HepG2 (cell line): ENCODE measurements around the gene RRP36. TPM values are rescaled to one million over a fixed set of nuclear protein-coding genes. Genes with fewer than 3 reads are reported as not detected.

Experiments
- ATAC-seq: fragments of 200-7000 bp; cut with Tn5 transposase; 3 replicates; pipeline ENCODE4 v1.9.1; 2020; ENCODE audit warnings: mild to moderate bottlenecking, moderate library complexity
- BruUV-seq: library from RNA; stranded (reverse); fragments of 400-500 nt; replicated peaks from 2 replicates; lab custom pipeline; 2021; lab: Mats Ljungman, UMichigan
- CTCF ChIA-PET: fragments of 300-600 bp; formaldehyde crosslinking; extraction: SDS; loops from one replicate; lab custom pipeline; 2021; ENCODE audit warnings: low total read pairs, inconsistent platforms, low intra/inter-chr PET ratio; lab: Yijun Ruan, JAX
- POLR2A ChIA-PET: fragments of 350-600 bp; sonication (Branson Sonifier 250); formaldehyde crosslinking; loops from one replicate; lab custom pipeline; 2020; ENCODE audit warnings: antibody characterized with exemption, inconsistent platforms; lab: Yijun Ruan, JAX
- DNase-seq: peaks from one replicate; pipeline ENCODE4 v3.0.0-alpha.2; 2015; ENCODE audit warnings: low spot score
- FAIRE-seq: peaks from 3 replicates; lab custom pipeline; 2011; peaks lifted over from hg19 to GRCh38; lab: Jason Lieb, UNC
- H2AFZ ChIP-seq: one replicate; pipeline ENCODE4 v1.6.1; 2011; ENCODE audit warnings: low read length, inconsistent platforms
- H3K27ac ChIP-seq: fragments of 300-600 bp; 3 replicates; pipeline ENCODE4 v1.8.0; 2011; ENCODE audit warnings: mixed run types, mild to moderate bottlenecking, mixed read lengths, low read length, inconsistent platforms; ENCODE audit not compliant: insufficient read depth; ENCODE audit errors: extremely low read length
- H3K27me3 ChIP-seq, 2 experiments: fragments of 200-600 bp in 1 of 2; 2 replicates in 1 of 2; 3 replicates in 1 of 2; pipeline versions ENCODE4 v1.6.0 to v1.8.0; 2011; ENCODE audit warnings: low read length in 2 of 2, mild to moderate bottlenecking in 2 of 2, moderate library complexity in 2 of 2, inconsistent platforms in 1 of 2; ENCODE audit not compliant: insufficient read depth in 2 of 2, control insufficient read depth in 1 of 2
- H3K36me3 ChIP-seq, 2 experiments: fragments of 200-600 bp in 1 of 2; replicated peaks in 1 of 2; 2 replicates in 1 of 2; 3 replicates in 1 of 2; pipeline versions ENCODE4 v1.5.1 to v1.8.0; 2011; ENCODE audit warnings: low read length in 2 of 2, inconsistent platforms in 1 of 2; ENCODE audit not compliant: insufficient read depth in 2 of 2, control insufficient read depth in 1 of 2
- H3K4me1 ChIP-seq: 2 replicates; pipeline ENCODE4 v1.5.1; 2012; ENCODE audit warnings: low read length, inconsistent platforms; ENCODE audit not compliant: insufficient read depth
- H3K4me2 ChIP-seq: 2 replicates; pipeline ENCODE4 v1.6.0; 2011; ENCODE audit warnings: low read depth, low read length, inconsistent platforms
- H3K4me3 ChIP-seq, 3 experiments: fragments of 200-600 bp in 1 of 3; sonication (generic), shearing (Covaris generic) in 1 of 3; replicated peaks in 1 of 3; 2 replicates each; pipeline ENCODE4 v1.5.1; 2011 to 2016; ENCODE audit warnings: low read length in 3 of 3, inconsistent platforms in 2 of 3, low read depth in 2 of 3, mild to moderate bottlenecking in 2 of 3, control low read depth in 1 of 3, mixed read lengths in 1 of 3; ENCODE audit not compliant: insufficient read depth in 1 of 3
- H3K79me2 ChIP-seq: one replicate; pipeline ENCODE4 v1.6.1; 2011; ENCODE audit warnings: low read length, inconsistent platforms; ENCODE audit not compliant: insufficient read depth
- H3K9ac ChIP-seq: 2 replicates; pipeline ENCODE4 v1.6.0; 2011; ENCODE audit warnings: mild to moderate bottlenecking, low read depth, low read length, inconsistent platforms; ENCODE audit not compliant: insufficient read depth
- H3K9me3 ChIP-seq: 2 replicates; pipeline ENCODE4 v1.5.1; 2012; ENCODE audit warnings: mild to moderate bottlenecking, low read length
- H4K20me1 ChIP-seq: 2 replicates; pipeline ENCODE4 v1.6.0; 2011; ENCODE audit warnings: inconsistent platforms, mild to moderate bottlenecking, low read length, moderate library complexity; ENCODE audit not compliant: insufficient read depth
- ARNT ChIP-seq: fragments of 450-650 bp; IDR thresholded peaks from 2 replicates; pipeline ENCODE4 v1.6.1; 2017
- CCDC6 ChIP-seq: sonication (generic); formaldehyde crosslinking; IDR thresholded peaks from 2 replicates; pipeline ENCODE4 v1.8.1; 2022; ENCODE audit warnings: mild to moderate bottlenecking, missing genetic modification reagents, moderate library complexity
- GFI1 ChIP-seq: sonication (generic); formaldehyde crosslinking; IDR thresholded peaks from 2 replicates; pipeline ENCODE4 v1.5.0; 2020; ENCODE audit warnings: missing genetic modification reagents, mild to moderate bottlenecking, borderline replicate concordance
- POGK ChIP-seq: sonication (generic); formaldehyde crosslinking; conservative IDR thresholded peaks from 2 replicates; pipeline ENCODE4 v1.8.0; 2022; ENCODE audit warnings: mild to moderate bottlenecking, moderate library complexity, missing genetic modification reagents
- REPIN1 ChIP-seq: sonication (generic); formaldehyde crosslinking; IDR thresholded peaks from 2 replicates; pipeline ENCODE4 v1.8.0; 2022; ENCODE audit warnings: missing genetic modification reagents, low read depth, mild to moderate bottlenecking, borderline replicate concordance
- SNAI1 ChIP-seq: sonication (generic); formaldehyde crosslinking; IDR thresholded peaks from 2 replicates; pipeline ENCODE4 v1.5.0; 2020; ENCODE audit warnings: mild to moderate bottlenecking, missing genetic modification reagents, borderline replicate concordance
- TP53 ChIP-seq: sonication (generic); formaldehyde crosslinking; conservative IDR thresholded peaks from 2 replicates; pipeline ENCODE4 v1.4.0; 2020; ENCODE audit warnings: missing genetic modification reagents
- ZNF138 ChIP-seq: sonication (generic); formaldehyde crosslinking; IDR thresholded peaks from 2 replicates; pipeline ENCODE4 v1.5.0; 2020; ENCODE audit warnings: mild to moderate bottlenecking, low read depth, missing genetic modification reagents
- ZNF292 ChIP-seq: sonication (generic); formaldehyde crosslinking; IDR thresholded peaks from 2 replicates; pipeline ENCODE4 v1.8.1; 2022; ENCODE audit warnings: mild to moderate bottlenecking, low read depth, missing genetic modification reagents, borderline replicate concordance
- ZNF329 ChIP-seq: sonication (generic); formaldehyde crosslinking; IDR thresholded peaks from 2 replicates; pipeline ENCODE4 v1.9.0; 2021; ENCODE audit warnings: low read depth, mild to moderate bottlenecking, missing genetic modification reagents
- ZNF552 ChIP-seq: sonication (generic); formaldehyde crosslinking; IDR thresholded peaks from 2 replicates; pipeline ENCODE4 v1.9.0; 2022; ENCODE audit warnings: missing genetic modification reagents, mild to moderate bottlenecking, borderline replicate concordance
- ZNF737 ChIP-seq: sonication (generic); formaldehyde crosslinking; IDR thresholded peaks from 2 replicates; pipeline ENCODE4 v1.5.0; 2020; ENCODE audit warnings: missing genetic modification reagents, mild to moderate bottlenecking, borderline replicate concordance
- ZNF775 ChIP-seq: sonication (generic); formaldehyde crosslinking; IDR thresholded peaks from 2 replicates; pipeline ENCODE4 v1.4.0; 2020; ENCODE audit warnings: missing genetic modification reagents, mild to moderate bottlenecking, moderate library complexity, borderline replicate concordance
- ZSCAN29 ChIP-seq: sonication (generic); formaldehyde crosslinking; conservative IDR thresholded peaks from 2 replicates; pipeline ENCODE4 v1.4.0; 2020; ENCODE audit warnings: mild to moderate bottlenecking, missing genetic modification reagents
- WGBS: methylation state at CpG from one replicate; pipeline ENCODE4 v1.1.6; 2017; ENCODE audit warnings: low lambda C conversion rate; 5-methylcytosine and 5-hydroxymethylcytosine counted together
- in situ Hi-C: cut with HindIII; loops from 2 replicates; pipeline ENCODE4 v1.10.0; 2017; ENCODE audit warnings: low pct_unique_long_range_greater_than_20kb; ENCODE audit not compliant: extremely low pct_ligation_motif_present
- intact Hi-C: fragments of 100-400 bp; cut with micrococcal nuclease; formaldehyde crosslinking; loops from one replicate; pipeline ENCODE4 v1.10.0; 2022; ENCODE audit not compliant: unreplicated experiment
- polyA plus RNA-seq, 8 experiments: library from polyadenylated mRNA; depleted of rRNA in 3 of 8; stranded (reverse) in 7 of 8; unstranded in 1 of 8; fragments of >200 nt; fragmentation: Illumina TruSeq in 4 of 8; extraction: Trizol in 4 of 8; gene quantifications; 2 replicates each; pipeline versions ENCODE4 v1.2.1 to v1.2.3, GENCODE V29; 2011 to 2016; ENCODE audit warnings: low read depth in 4 of 8, missing spikeins in 1 of 8, mixed read lengths in 1 of 8; ENCODE audit not compliant: insufficient read depth in 1 of 8
- total RNA-seq, 5 experiments: library from RNA; depleted of rRNA; stranded (reverse); fragments of >200 nt; fragmentation: Illumina TruSeq; extraction: Trizol; gene quantifications; 2 replicates each; pipeline ENCODE4 v1.2.3, GENCODE V29; 2016; ENCODE audit warnings: low read depth in 1 of 5

RRP36 gene
- total and polyA plus RNA-seq, 2 of the 13 experiments (the other 11 are each of a cell fraction or from before 2014, with no cell fraction given), result 29.5 to 144 TPM

GRCh38 chr6:43077333-43077809 lies 55.9 kb downstream of the RRP36 start:
- no peaks in the 10 kb centered on the region for H3K9me3 ChIP-seq
- intact Hi-C loops (loop anchor here (2.0 kb wide), 1 partner anchor 19 kb away; the partner anchor contains the start of genes KLC4 and MRPL2), in situ Hi-C loops (loop anchor here (5.0 to 10.0 kb wide), 2 partner anchors 47 to 65 kb away; no protein-coding TSS in a partner anchor)
- peaks cover 8% of the 10 kb centered on the region; the same call in 1 of the 2 replicates for H4K20me1 ChIP-seq
- no peak for FAIRE-seq
- WGBS, result 22% methylated on average over 5 of the region's 8 CpGs
- no peak for DNase-seq
- H3K27ac ChIP-seq, result peak overlapping the region; percentile 84
- peak overlapping the region; percentile 91 for H3K9ac ChIP-seq
- ChIA-PET POLR2A (interaction anchor here (1.1 to 4.2 kb wide), 12 partner anchors 11 to 558 kb away, joined by 3 to 103 read pairs (median 9); partner anchors contain the start of genes CUL7, CUL9, KLC4 and KLHDC3), CTCF (no interaction called here)
- BruUV-seq, result no TSS peak
- H3K36me3 ChIP-seq, result peaks cover 4 to 6% of the 10 kb centered on the region in 2 experiments; a peak in 4 of 5 replicates
- H2AFZ ChIP-seq, result no peak overlapping the region
- H3K79me2 ChIP-seq, result peaks cover 54% of the 10 kb centered on the region
- no peak for ATAC-seq
- H3K27me3 ChIP-seq, result no peaks in the 10 kb centered on the region; a peak in 1 of 5 replicates
- peaks cover 54% of the 10 kb centered on the region for H3K4me1 ChIP-seq
- peak overlapping the region; percentile 99 to 100 (median 100) for H3K4me3 ChIP-seq
- TF ChIP-seq ARNT, result no peak
- TF ChIP-seq ZNF737 (CRISPR knock-in tag), result 0 out of 2 replicates have a peak, but pooled peaks have one; percentile 39
- TF ChIP-seq ZNF292 (CRISPR knock-in tag), result no peak
- TF ChIP-seq SNAI1 (CRISPR knock-in tag), result 0 out of 2 replicates have a peak, but pooled peaks have one; percentile 18
- TF ChIP-seq ZNF138 (CRISPR knock-in tag), result 0 out of 2 replicates have a peak, but pooled peaks have one; percentile 4
- TF ChIP-seq REPIN1 (CRISPR knock-in tag), result 0 out of 2 replicates have a peak, but pooled peaks have one; percentile 1
- TF ChIP-seq GFI1, result peak; percentile 40; the same call in 1 of the 2 replicates
- TF ChIP-seq POGK (CRISPR knock-in tag), result peak; percentile 55; the same call in 1 of the 2 replicates
- 0 out of 2 replicates have a peak, but pooled peaks have one; percentile 10 for TF ChIP-seq TP53
- 0 out of 2 replicates have a peak, but pooled peaks have one; percentile 22 for TF ChIP-seq CCDC6 (CRISPR knock-in tag)
- no peak for TF ChIP-seq ZSCAN29 (CRISPR knock-in tag)
- TF ChIP-seq ZNF552 (CRISPR knock-in tag), result no peak
- 0 out of 2 replicates have a peak, but pooled peaks have one; percentile 45 for TF ChIP-seq ZNF329
- TF ChIP-seq ZNF775, result 0 out of 2 replicates have a peak, but pooled peaks have one; percentile 5
- H3K4me2 ChIP-seq, result peak overlapping the region; percentile 94
